Heart left ventricle (tissue), 16 donors: ENCODE data around the gene MVD. TPM values are rescaled to one million over a fixed set of nuclear protein-coding genes. Genes with fewer than 3 reads are reported as not detected.

ENCODE experiments used
- ATAC-seq, 4 donors: fragments of 200-7000 bp; cut with Tn5 transposase; one replicate each; pipeline ENCODE4 v1.9.1; 2020 to 2022; ENCODE audit warnings: moderate library complexity in 4 of 4, mild to moderate bottlenecking in 3 of 4, moderate number of reproducible peaks in 1 of 4
- DNase-seq, 5 donors: peaks; one replicate each; pipeline ENCODE4 v3.0.0-alpha.2; 2020
- H3K27ac ChIP-seq, 12 donors: fragments of 200-600 bp; sonication (generic) in 4 of 12; one replicate each; pipeline versions ENCODE4 v1.5.0 to v1.8.0; 2016 to 2022; ENCODE audit warnings: mild to moderate bottlenecking in 2 of 12
- H3K27me3 ChIP-seq, 9 donors: fragments of 200-600 bp; sonication (generic) in 2 of 9; one replicate each; pipeline versions ENCODE4 v1.5.1 to v1.8.0; 2016 to 2022; ENCODE audit warnings: mild to moderate bottlenecking in 3 of 9
- H3K36me3 ChIP-seq, 9 donors: fragments of 200-600 bp; sonication (generic) in 2 of 9; one replicate each; pipeline versions ENCODE4 v1.5.0 to v1.8.0; 2018 to 2022; ENCODE audit warnings: mild to moderate bottlenecking in 2 of 9
- H3K4me1 ChIP-seq, 12 donors: fragments of 200-600 bp; sonication (generic) in 4 of 12; one replicate each; pipeline versions ENCODE4 v1.5.0 to v1.8.0; 2016 to 2022; ENCODE audit warnings: mild to moderate bottlenecking in 3 of 12
- H3K4me3 ChIP-seq, 12 donors: fragments of 200-600 bp; sonication (generic) in 4 of 12; one replicate each; pipeline versions ENCODE4 v1.5.0 to v1.8.0; 2017 to 2022; ENCODE audit warnings: mild to moderate bottlenecking in 9 of 12, moderate library complexity in 4 of 12
- H3K9me3 ChIP-seq, 12 donors: fragments of 200-600 bp; sonication (generic) in 4 of 12; one replicate each; pipeline versions ENCODE4 v1.5.0 to v1.8.0; 2016 to 2022; ENCODE audit warnings: mild to moderate bottlenecking in 1 of 12
- CTCF ChIP-seq, 12 donors: fragments of 200-600 bp; sonication (generic) in 4 of 12; IDR thresholded peaks; one replicate each; pipeline versions ENCODE4 v1.5.0 to v1.8.0; 2018 to 2022; ENCODE audit warnings: antibody characterized with exemption in 12 of 12, mild to moderate bottlenecking in 5 of 12
- POLR2A ChIP-seq, 2 donors: fragments of 450-650 bp; IDR thresholded peaks; one replicate each; pipeline ENCODE4 v1.6.1; 2017; ENCODE audit warnings: antibody characterized with exemption in 2 of 2, mild to moderate bottlenecking in 2 of 2, moderate library complexity in 2 of 2
- WGBS, 4 donors: extraction: QIAGEN DNeasy Blood & Tissue Kit in 2 of 4; methylation state at CpG; one replicate each; pipeline versions ENCODE4 v1.1.5 to v1.1.7; 2013 to 2018; 5-methylcytosine and 5-hydroxymethylcytosine counted together
- intact Hi-C, 10 donors: fragments of 100-400 bp; cut with DNase I; formaldehyde crosslinking; loops; one replicate each; pipeline versions ENCODE4 v1.11.1 to v1.14.2; 2022
- polyA plus RNA-seq, 2 donors: library from polyadenylated mRNA; stranded (reverse); fragments of 200-250 nt; gene quantifications; one replicate each; pipeline ENCODE4 v1.2.3, GENCODE V29; 2013
- total RNA-seq, 9 donors: library from RNA; depleted of rRNA in 2 of 9; stranded (reverse); fragments of >200 nt in 2 of 9; fragmentation: NEBNext Ultra II Directional in 3 of 9; extraction: Animal tissue kit (Norgen Biotek cat#: 25700) in 3 of 9; gene quantifications; one replicate each; pipeline versions ENCODE4 v1.1.0 to v1.2.4, GENCODE V29; 2016 to 2023
- donor health status: ischemic (EF 13 %, LVEDD 7.1; RV severe dilation, severe dysfunction).
- donor health status: healthy with polysubstance abuse.
- donor health status: DM: no; HTN: yes; CAD: no.
- donor health status: DM: no; HTN: no; CAD: no.
- donor health status: ischemic (EF 25% LVEDD 6.9; RV normal size, moderate dysfunction).
- donor health status: ischemic (EF 25% LVEDD 5.7; RV mildly dilated, moderate dysfunction).
- donor health status: healthy.
- donor health status: DM: yes; HTN: yes; CAD: no.
- donor health status: ischemic (EF 35%, LVEDD 5.7; RV mildly dilated, moderate dysfunction).
- donor health status: nonischemic (EF 11% LVEDD 7.7; RV severe dilation, severe dysfunction).
- donor health status: DM: yes; HTN: yes; CAD: no.
- donor health status: PGD.
- donor health status: ischemic (EF 29% LVEDD 5.4; RV normal size, mild dysfunction).
- donor health status: nonischemic (EF 23%, LVEDD 6.1; RV moderate dilation, normal function).

Gene MVD
- total and polyA plus RNA-seq, 11 donors: 17.5 to 41.2 (median 21.0) TPM

GRCh38 chr16:88656291-88656980, 6.5 kb downstream of the MVD start:
- Histone ChIP-seq H3K36me3 (peaks cover 0 to 46% (median 11%) of the 10 kb centered on the region in 9 donors), H3K27me3 (no peaks in the 10 kb centered on the region), H3K27ac (no peak overlapping the region), H3K4me1 (peaks cover 0 to 11% (median 4%) of the 10 kb centered on the region in 12 donors), H3K4me3 (no peak overlapping the region), H3K9me3 (no peaks in the 10 kb centered on the region)
- DNase-seq (no peak), ATAC-seq (no peak)
- intact Hi-C loops: no loop called here
- TF ChIP-seq POLR2A (IDR thresholded peaks at IDR 0.05) (no peak), CTCF (IDR thresholded peaks at IDR 0.05) (no peak)
- 86 to 90% (median 88%) methylated on average over 20 to 25 of the region's 25 CpGs for WGBS, 4 donors

DNA sequence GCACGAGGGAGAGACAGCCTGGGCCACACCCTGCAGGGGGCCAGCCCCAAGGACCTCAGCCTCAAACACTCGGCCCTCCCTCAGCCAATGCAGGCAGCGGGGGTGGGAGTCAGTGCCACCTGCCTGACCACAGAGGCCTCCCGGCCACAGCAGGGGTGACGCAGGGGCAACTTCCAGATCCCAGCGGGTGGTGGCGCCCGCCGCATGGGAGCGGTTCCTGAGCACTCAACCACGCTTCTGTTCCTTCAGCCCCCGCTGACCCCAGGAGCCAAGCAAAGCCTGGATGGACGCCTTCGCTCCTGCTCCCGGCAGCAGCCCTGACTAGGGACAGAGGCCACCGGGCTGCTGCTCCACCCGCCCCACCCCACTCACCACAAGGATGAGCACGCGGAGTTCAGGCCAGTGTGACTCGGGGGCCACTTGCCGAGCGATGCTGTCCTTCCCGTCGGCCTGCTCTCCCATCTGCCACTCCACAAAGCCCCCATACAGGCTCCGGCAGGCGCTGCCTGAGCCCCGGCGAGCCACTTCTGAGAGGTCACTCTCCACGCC, 7.1 kb downstream of the MVD start:
- H3K4me3 ChIP-seq: no peak overlapping the region
- no peaks in the 10 kb centered on the region for H3K27me3 ChIP-seq
- no peaks in the 10 kb centered on the region for H3K9me3 ChIP-seq
- DNase-seq (no peak), ATAC-seq (no peak)
- WGBS, 4 donors: 88 to 95% (median 93%) methylated on average over 12 to 29 of the region's 29 CpGs
- H3K4me1 ChIP-seq: peaks cover 0 to 16% (median 10%) of the 10 kb centered on the region in 12 donors
- TF ChIP-seq CTCF (IDR thresholded peaks at IDR 0.05) (no peak), POLR2A (IDR thresholded peaks at IDR 0.05) (no peak)
- H3K36me3 ChIP-seq: peaks cover 0 to 46% (median 11%) of the 10 kb centered on the region in 9 donors
- H3K27ac ChIP-seq: no peak overlapping the region
- intact Hi-C loops: no loop called here

- WGBS, 4 donors: 94 to 96% (median 96%) methylated on average over 42 to 50 of the region's 50 CpGs
- TF ChIP-seq POLR2A (IDR thresholded peaks at IDR 0.05): no peak
- TF ChIP-seq CTCF (IDR thresholded peaks at IDR 0.05): no peak
- Histone ChIP-seq H3K4me3 (no peak overlapping the region), H3K4me1 (peaks cover 0 to 19% (median 11%) of the 10 kb centered on the region in 12 donors), H3K27ac (no peak overlapping the region), H3K27me3 (no peaks in the 10 kb centered on the region), H3K36me3 (peaks cover 0 to 46% (median 11%) of the 10 kb centered on the region in 9 donors), H3K9me3 (no peaks in the 10 kb centered on the region)
- intact Hi-C loops: no loop called here
- peak in 1 of 5 donors; percentile 62 for DNase-seq
- ATAC-seq: no peak
Measured at GRCh38 chr16:88655053-88655732, 7.7 kb downstream of the MVD start.
